GM10266 (cell line): ENCODE measurements around the gene PCDHB16.
"Not testable (repeated sequence)": the region's sequence is repeated elsewhere in the genome, so short reads cannot be mapped to it uniquely, and the experiment has no call there.

Source experiments
- DNase-seq: peaks from one replicate; pipeline ENCODE4 v3.0.0; 2012; ENCODE audit errors: extremely low spot score
- CTCF ChIP-seq: IDR thresholded peaks from 2 replicates; pipeline ENCODE4 v1.5.1; 2012; ENCODE audit warnings: mild to moderate bottlenecking, low read depth; ENCODE audit not compliant: control insufficient read depth, insufficient read depth; ENCODE audit errors: missing control alignments

The PCDHB16 gene

DNA sequence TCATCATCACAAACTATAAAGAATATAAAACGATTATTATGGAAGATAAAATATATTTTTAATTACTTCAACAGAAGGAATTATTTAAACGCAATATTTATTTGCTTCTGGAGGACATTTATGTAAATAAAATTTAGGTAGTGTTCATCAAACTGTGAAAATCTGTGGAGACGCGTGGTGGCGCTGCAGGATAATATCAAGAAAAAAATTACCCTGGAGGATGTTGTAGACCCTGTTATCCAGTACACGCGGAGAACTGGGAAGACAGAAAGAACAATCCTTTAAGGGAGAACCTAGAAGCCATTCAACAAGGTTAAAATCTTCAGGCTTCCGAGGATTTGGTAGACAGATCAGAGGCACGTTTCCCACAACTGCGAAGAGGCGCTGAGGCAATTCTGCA is 26.3 kb downstream of the PCDHB16 start, which contains the start of gene PCDHB12:
PCDHB12 (plus strand) TSS at position 242 of the 400 bp plus-strand sequence. CDS start 189 bp downstream, outside the sequence.
- TF ChIP-seq CTCF, result peak; percentile 8
- DNase-seq, result no peak

DNA sequence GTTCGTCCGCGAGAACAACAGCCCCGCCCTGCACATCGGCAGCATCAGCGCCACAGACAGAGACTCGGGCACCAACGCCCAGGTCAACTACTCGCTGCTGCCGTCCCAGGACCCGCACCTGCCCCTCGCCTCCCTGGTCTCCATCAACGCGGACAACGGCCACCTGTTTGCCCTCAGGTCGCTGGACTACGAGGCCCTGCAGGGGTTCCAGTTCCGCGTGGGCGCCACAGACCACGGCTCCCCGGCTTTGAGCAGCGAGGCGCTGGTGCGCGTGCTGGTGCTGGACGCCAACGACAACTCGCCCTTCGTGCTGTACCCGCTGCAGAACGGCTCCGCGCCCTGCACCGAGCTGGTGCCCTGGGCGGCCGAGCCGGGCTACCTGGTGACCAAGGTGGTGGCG is 28.1 kb downstream of the PCDHB16 start:
- not testable (repeated sequence) for DNase-seq

- DNase-seq, result not testable (repeated sequence)
Measured at GRCh38 chr5:141210849-141211248, 28.7 kb downstream of the PCDHB16 start.

- TF ChIP-seq CTCF, result peak; percentile 5
- not testable (repeated sequence) for DNase-seq
Measured at GRCh38 chr5:141213656-141214339, 31.6 kb downstream of the PCDHB16 start, which contains the start of gene PCDHB13. TSS of gene PCDHB13 (plus strand) at chr5:141213919. CDS start at chr5:141214124, 205 bp downstream.

- not testable (repeated sequence) for DNase-seq
Measured at GRCh38 chr5:141214583-141214982, 32.4 kb downstream of the PCDHB16 start.

- not testable (repeated sequence) for DNase-seq
Measured at GRCh38 chr5:141215504-141215903, 33.3 kb downstream of the PCDHB16 start.

GRCh38 chr5:141216035-141216434 is 33.8 kb downstream of the PCDHB16 start:
- not testable (repeated sequence) for DNase-seq

- DNase-seq, result no peak
- TF ChIP-seq CTCF, result no peak
Measured at GRCh38 chr5:141223112-141223783, 41.1 kb downstream of the PCDHB16 start, which contains the start of gene PCDHB14. TSS of gene PCDHB14 (plus strand) at chr5:141223343. CDS start at chr5:141223506, 163 bp downstream.

DNA sequence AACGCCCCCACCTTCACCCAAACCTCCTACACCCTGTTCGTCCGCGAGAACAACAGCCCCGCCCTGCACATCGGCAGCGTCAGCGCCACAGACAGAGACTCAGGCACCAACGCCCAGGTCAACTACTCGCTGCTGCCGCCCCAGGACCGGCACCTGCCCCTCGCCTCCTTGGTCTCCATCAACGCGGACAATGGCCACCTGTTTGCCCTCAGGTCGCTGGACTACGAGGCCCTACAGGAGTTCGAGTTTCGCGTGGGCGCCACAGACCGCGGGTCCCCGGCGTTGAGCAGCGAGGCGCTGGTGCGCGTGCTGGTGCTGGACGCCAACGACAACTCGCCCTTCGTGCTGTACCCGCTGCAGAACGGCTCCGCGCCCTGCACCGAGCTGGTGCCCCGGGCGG is 42.7 kb downstream of the PCDHB16 start:
- DNase-seq, result not testable (repeated sequence)

DNA sequence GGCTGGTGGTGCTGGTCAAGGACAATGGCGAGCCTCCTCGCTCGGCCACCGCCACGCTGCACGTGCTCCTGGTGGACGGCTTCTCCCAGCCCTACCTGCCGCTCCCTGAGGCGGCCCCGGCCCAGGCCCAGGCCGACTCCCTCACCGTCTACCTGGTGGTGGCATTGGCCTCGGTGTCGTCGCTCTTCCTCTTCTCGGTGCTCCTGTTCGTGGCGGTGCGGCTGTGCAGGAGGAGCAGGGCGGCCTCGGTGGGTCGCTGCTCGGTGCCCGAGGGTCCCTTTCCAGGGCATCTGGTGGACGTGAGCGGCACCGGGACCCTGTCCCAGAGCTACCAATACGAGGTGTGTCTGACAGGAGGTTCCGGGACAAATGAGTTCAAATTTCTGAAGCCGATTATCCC is 43.2 kb downstream of the PCDHB16 start:
- not testable (repeated sequence) for DNase-seq

- TF ChIP-seq CTCF, result no peak
- DNase-seq, result no peak
Measured at GRCh38 chr5:141234109-141234667, 52.0 kb downstream of the PCDHB16 start.
